GM18526 (cell line): Measurements from ENCODE around the gene DCP1A.

ENCODE experiments used
- POLR2A ChIP-seq: IDR thresholded peaks from 3 replicates; pipeline ENCODE4 v1.6.1; 2011; ENCODE audit not compliant: insufficient read length; ENCODE audit errors: extremely low read depth

DCP1A gene

GRCh38 chr3:53286727-53287126 lies 60.6 kb downstream of the DCP1A start:
- TF ChIP-seq POLR2A: no peak

GRCh38 chr3:53282581-53282980 lies 64.8 kb downstream of the DCP1A start:
- no peak for TF ChIP-seq POLR2A

- TF ChIP-seq POLR2A: no peak
Observed at GRCh38 chr3:53278667-53279066, 68.7 kb downstream of the DCP1A start.

GRCh38 chr3:53274938-53275605 lies 72.3 kb downstream of the DCP1A start:
- no peak for TF ChIP-seq POLR2A

- no peak for TF ChIP-seq POLR2A
Observed at GRCh38 chr3:53273146-53273670, 74.1 kb downstream of the DCP1A start.

- TF ChIP-seq POLR2A: no peak
Observed at GRCh38 chr3:53269888-53270880, 77.2 kb downstream of the DCP1A start.

- no peak for TF ChIP-seq POLR2A
Observed at GRCh38 chr3:53267766-53268165, 79.6 kb downstream of the DCP1A start.

- TF ChIP-seq POLR2A: no peak
Observed at GRCh38 chr3:53264718-53265117, 82.6 kb downstream of the DCP1A start.

- TF ChIP-seq POLR2A: no peak
Observed at GRCh38 chr3:53263907-53264306, 83.4 kb downstream of the DCP1A start.

GRCh38 chr3:53261712-53262111 lies 85.6 kb downstream of the DCP1A start:
- no peak for TF ChIP-seq POLR2A

GRCh38 chr3:53260286-53260785 lies 87.0 kb downstream of the DCP1A start:
- no peak for TF ChIP-seq POLR2A

GRCh38 chr3:53259427-53260259 lies 87.7 kb downstream of the DCP1A start:
- no peak for TF ChIP-seq POLR2A

GRCh38 chr3:53258600-53259426 lies 88.5 kb downstream of the DCP1A start:
- TF ChIP-seq POLR2A: no peak

- no peak for TF ChIP-seq POLR2A
Observed at GRCh38 chr3:53257465-53257864, 89.9 kb downstream of the DCP1A start.
